ENCODE results near the gene ZIC4.

The ZIC4 gene

GRCh38 chr3:147406028-147406931 is at the start of gene ZIC4:
ZIC4 (minus strand) TSS chr3:147406543; CDS start chr3:147402797, 3,746 bp downstream.
- no peak for TF ChIP-seq POLR2A (IDR thresholded peaks at IDR 0.05; ENCODE audit: low read length)
- no peak for TF ChIP-seq GATA1 (IDR thresholded peaks at IDR 0.05; ENCODE audit: low read depth, low read length)

GRCh38 chr3:147449669-147450068 is 43.3 kb upstream of the ZIC4 start:
- TF ChIP-seq GATA1 (IDR thresholded peaks at IDR 0.05; ENCODE audit: low read depth, low read length) (no peak), POLR2A (IDR thresholded peaks at IDR 0.05; ENCODE audit: low read length) (no peak)

More at GRCh38 chr3:147406028-147406931, at the start of gene ZIC4:
- DNase-seq: no peak

GRCh38 chr3:147447224-147447623 is 40.9 kb upstream of the ZIC4 start:
- DNase-seq: no peak
- no peak for TF ChIP-seq POLR2A (IDR thresholded peaks at IDR 0.05; ENCODE audit: low read length)
- no peak for TF ChIP-seq GATA1 (IDR thresholded peaks at IDR 0.05; ENCODE audit: low read depth, low read length)

More at GRCh38 chr3:147449669-147450068, 43.3 kb upstream of the ZIC4 start:
- no peak for DNase-seq

GRCh38 chr3:147431751-147432150 is 25.4 kb upstream of the ZIC4 start:
- TF ChIP-seq GATA1 (IDR thresholded peaks at IDR 0.05; ENCODE audit: low read depth, low read length): no peak
- TF ChIP-seq POLR2A (IDR thresholded peaks at IDR 0.05; ENCODE audit: low read length): no peak
- DNase-seq: no peak

GRCh38 chr3:147428754-147429153 is 22.4 kb upstream of the ZIC4 start:
- no peak for DNase-seq
- TF ChIP-seq GATA1 (IDR thresholded peaks at IDR 0.05; ENCODE audit: low read depth, low read length): no peak
- no peak for TF ChIP-seq POLR2A (IDR thresholded peaks at IDR 0.05; ENCODE audit: low read length)

GRCh38 chr3:147428326-147428725 is 22.0 kb upstream of the ZIC4 start:
- TF ChIP-seq POLR2A (IDR thresholded peaks at IDR 0.05; ENCODE audit: low read length): no peak
- TF ChIP-seq GATA1 (IDR thresholded peaks at IDR 0.05; ENCODE audit: low read depth, low read length): no peak
- DNase-seq: no peak

GRCh38 chr3:147427746-147428145 is 21.4 kb upstream of the ZIC4 start:
- TF ChIP-seq POLR2A (IDR thresholded peaks at IDR 0.05; ENCODE audit: low read length): no peak
- no peak for TF ChIP-seq GATA1 (IDR thresholded peaks at IDR 0.05; ENCODE audit: low read depth, low read length)
- DNase-seq: no peak

GRCh38 chr3:147426931-147427330 is 20.6 kb upstream of the ZIC4 start:
- DNase-seq: no peak
- no peak for TF ChIP-seq GATA1 (IDR thresholded peaks at IDR 0.05; ENCODE audit: low read depth, low read length)
- TF ChIP-seq POLR2A (IDR thresholded peaks at IDR 0.05; ENCODE audit: low read length): no peak

- TF ChIP-seq GATA1 (IDR thresholded peaks at IDR 0.05; ENCODE audit: low read depth, low read length) (no peak), POLR2A (IDR thresholded peaks at IDR 0.05; ENCODE audit: low read length) (no peak)
These were observed 19.1 kb upstream of the ZIC4 start for GRCh38 chr3:147425388-147425850.

GRCh38 chr3:147424581-147425387 is 18.4 kb upstream of the ZIC4 start:
- TF ChIP-seq POLR2A (IDR thresholded peaks at IDR 0.05; ENCODE audit: low read length) (no peak), GATA1 (IDR thresholded peaks at IDR 0.05; ENCODE audit: low read depth, low read length) (no peak)
- no peak for DNase-seq

More at GRCh38 chr3:147425388-147425850, 19.1 kb upstream of the ZIC4 start:
- no peak for DNase-seq

- DNase-seq: no peak
- TF ChIP-seq GATA1 (IDR thresholded peaks at IDR 0.05; ENCODE audit: low read depth, low read length) (no peak), POLR2A (IDR thresholded peaks at IDR 0.05; ENCODE audit: low read length) (no peak)
These were observed 17.6 kb upstream of the ZIC4 start for GRCh38 chr3:147423798-147424580.

GRCh38 chr3:147423537-147423797 is 17.1 kb upstream of the ZIC4 start:
- TF ChIP-seq GATA1 (IDR thresholded peaks at IDR 0.05; ENCODE audit: low read depth, low read length) (no peak), POLR2A (IDR thresholded peaks at IDR 0.05; ENCODE audit: low read length) (no peak)
- DNase-seq: no peak
